ENCODE results near the gene LRCH1. TPM values are rescaled to one million over a fixed set of nuclear protein-coding genes. Genes with fewer than 3 reads are reported as not detected.

LRCH1 gene
- total and polyA plus RNA-seq, 10 of the 15 experiments (the other 5 are each of a cell fraction or from before 2014, with no cell fraction given): 5.3 to 48.9 (median 14.4) TPM

- TF ChIP-seq USF2 (IDR thresholded peaks at IDR 0.05; ENCODE audit: borderline replicate concordance, low read depth, low read length) (no peak), TCF3 (IDR thresholded peaks at IDR 0.05; ENCODE audit: borderline replicate concordance, insufficient read depth, low read depth, low read length) (no peak), ATF7 (IDR thresholded peaks at IDR 0.05; ENCODE audit: low read depth) (no peak), CREB1 (IDR thresholded peaks at IDR 0.05; ENCODE audit: low read depth) (no peak), ZZZ3 (IDR thresholded peaks at IDR 0.05; ENCODE audit: control insufficient read depth, insufficient read length, low read depth) (no peak), MXI1 (IDR thresholded peaks at IDR 0.05; ENCODE audit: low read depth, low read length) (no peak), TBL1XR1 (IDR thresholded peaks at IDR 0.05; ENCODE audit: low read depth, low read length) (no peak)
- Histone ChIP-seq H3K9ac (ENCODE audit: control insufficient read depth, insufficient read depth, low read length) (no peak overlapping the region), H3K9me3 (replicated peaks; ENCODE audit: control insufficient read depth, insufficient read depth, low read length) (no peaks in the 10 kb centered on the region), H2AFZ (ENCODE audit: control insufficient read depth, low read depth, low read length) (no peak overlapping the region), H3K4me3 (no peak overlapping the region), H3K4me2 (ENCODE audit: control insufficient read depth, insufficient read depth) (no peak overlapping the region), H3K4me1 (ENCODE audit: control insufficient read depth, insufficient read depth, low read length) (peaks cover 8% of the 10 kb centered on the region; the same call in 1 of the 2 replicates), H3K27me3 (replicated peaks in 1 of 2; ENCODE audit: control insufficient read depth in 2 of 2, insufficient read depth in 2 of 2, low read length in 1 of 2) (no peaks in the 10 kb centered on the region), H3K27ac (ENCODE audit: control insufficient read depth, insufficient read depth) (no peak overlapping the region), H4K20me1 (ENCODE audit: control insufficient read depth, insufficient read depth) (peaks cover 3% of the 10 kb centered on the region; the same call in 1 of the 2 replicates), H3K79me2 (ENCODE audit: control insufficient read depth, insufficient read depth, low read length) (no peaks in the 10 kb centered on the region; the same call in 1 of the 2 replicates), H3K36me3 (ENCODE audit: control insufficient read depth in 2 of 2, insufficient read depth in 2 of 2, low read length in 1 of 2) (peaks cover 4 to 14% of the 10 kb centered on the region in 2 experiments)
- ChIA-PET SMC1A (ENCODE audit: uncharacterized antibody, unreplicated experiment) (interaction anchor here (1.0 to 8.1 kb wide), 4 partner anchors 33 to 227 kb away, joined by 3 to 80 read pairs (median 6); partner anchors contain the start of gene LRCH1), RAD21 (ENCODE audit: unreplicated experiment) (interaction anchor here (1.2 to 2.1 kb wide), 4 partner anchors 37 to 222 kb away, joined by 5 to 10 read pairs (median 6); no protein-coding TSS in a partner anchor), CTCF (interaction anchor here (1.7 kb wide), 2 partner anchors 23 to 165 kb away, joined by 5 to 11 read pairs; no protein-coding TSS in a partner anchor), POLR2A (no interaction called here)
- FAIRE-seq (no peak), ATAC-seq (no peak), DNase-seq (ENCODE audit: low read depth, low spot score) (no peak)
- intact Hi-C loops (cut with micrococcal nuclease; ENCODE audit: unreplicated experiment) (no loop called here), in situ Hi-C loops (cut with MboI) (no loop called here)
- no TSS peak for BruUV-seq (replicated peaks)
- 97% methylated on average over 4 of the region's 4 CpGs for WGBS (ENCODE audit: insufficient coverage, insufficient replicate concordance, low lambda C conversion rate, missing lambda C conversion rate)
Measured at GRCh38 chr13:46717275-46717674, 164.3 kb downstream of the LRCH1 start.

Measured in GM12878 (cell line).